HepG2 (cell line): ENCODE results near the gene OTOP3. TPM values are rescaled to one million over a fixed set of nuclear protein-coding genes. Genes with fewer than 3 reads are reported as not detected.

Source experiments
- ATAC-seq: fragments of 200-7000 bp; cut with Tn5 transposase; 3 replicates; pipeline ENCODE4 v1.9.1; 2020; ENCODE audit warnings: mild to moderate bottlenecking, moderate library complexity
- BruUV-seq: library from RNA; stranded (reverse); fragments of 400-500 nt; replicated peaks from 2 replicates; lab custom pipeline; 2021; lab: Mats Ljungman, UMichigan
- CTCF ChIA-PET: fragments of 300-600 bp; formaldehyde crosslinking; extraction: SDS; loops from one replicate; lab custom pipeline; 2021; ENCODE audit warnings: low total read pairs, inconsistent platforms, low intra/inter-chr PET ratio; lab: Yijun Ruan, JAX
- POLR2A ChIA-PET: fragments of 350-600 bp; sonication (Branson Sonifier 250); formaldehyde crosslinking; loops from one replicate; lab custom pipeline; 2020; ENCODE audit warnings: antibody characterized with exemption, inconsistent platforms; lab: Yijun Ruan, JAX
- DNase-seq: peaks from one replicate; pipeline ENCODE4 v3.0.0-alpha.2; 2015; ENCODE audit warnings: low spot score
- FAIRE-seq: peaks from 3 replicates; lab custom pipeline; 2011; peaks lifted over from hg19 to GRCh38; lab: Jason Lieb, UNC
- H2AFZ ChIP-seq: one replicate; pipeline ENCODE4 v1.6.1; 2011; ENCODE audit warnings: low read length, inconsistent platforms
- H3K27ac ChIP-seq: fragments of 300-600 bp; 3 replicates; pipeline ENCODE4 v1.8.0; 2011; ENCODE audit warnings: mixed run types, mild to moderate bottlenecking, mixed read lengths, low read length, inconsistent platforms; ENCODE audit not compliant: insufficient read depth; ENCODE audit errors: extremely low read length
- H3K27me3 ChIP-seq, 2 experiments: fragments of 200-600 bp in 1 of 2; 2 replicates in 1 of 2; 3 replicates in 1 of 2; pipeline versions ENCODE4 v1.6.0 to v1.8.0; 2011; ENCODE audit warnings: low read length in 2 of 2, mild to moderate bottlenecking in 2 of 2, moderate library complexity in 2 of 2, inconsistent platforms in 1 of 2; ENCODE audit not compliant: insufficient read depth in 2 of 2, control insufficient read depth in 1 of 2
- H3K36me3 ChIP-seq, 2 experiments: fragments of 200-600 bp in 1 of 2; replicated peaks in 1 of 2; 2 replicates in 1 of 2; 3 replicates in 1 of 2; pipeline versions ENCODE4 v1.5.1 to v1.8.0; 2011; ENCODE audit warnings: low read length in 2 of 2, inconsistent platforms in 1 of 2; ENCODE audit not compliant: insufficient read depth in 2 of 2, control insufficient read depth in 1 of 2
- H3K4me1 ChIP-seq: 2 replicates; pipeline ENCODE4 v1.5.1; 2012; ENCODE audit warnings: low read length, inconsistent platforms; ENCODE audit not compliant: insufficient read depth
- H3K4me2 ChIP-seq: 2 replicates; pipeline ENCODE4 v1.6.0; 2011; ENCODE audit warnings: low read depth, low read length, inconsistent platforms
- H3K4me3 ChIP-seq, 3 experiments: fragments of 200-600 bp in 1 of 3; sonication (generic), shearing (Covaris generic) in 1 of 3; replicated peaks in 1 of 3; 2 replicates each; pipeline ENCODE4 v1.5.1; 2011 to 2016; ENCODE audit warnings: low read length in 3 of 3, inconsistent platforms in 2 of 3, low read depth in 2 of 3, mild to moderate bottlenecking in 2 of 3, control low read depth in 1 of 3, mixed read lengths in 1 of 3; ENCODE audit not compliant: insufficient read depth in 1 of 3
- H3K79me2 ChIP-seq: one replicate; pipeline ENCODE4 v1.6.1; 2011; ENCODE audit warnings: low read length, inconsistent platforms; ENCODE audit not compliant: insufficient read depth
- H3K9ac ChIP-seq: 2 replicates; pipeline ENCODE4 v1.6.0; 2011; ENCODE audit warnings: mild to moderate bottlenecking, low read depth, low read length, inconsistent platforms; ENCODE audit not compliant: insufficient read depth
- H3K9me3 ChIP-seq: 2 replicates; pipeline ENCODE4 v1.5.1; 2012; ENCODE audit warnings: mild to moderate bottlenecking, low read length
- H4K20me1 ChIP-seq: 2 replicates; pipeline ENCODE4 v1.6.0; 2011; ENCODE audit warnings: inconsistent platforms, mild to moderate bottlenecking, low read length, moderate library complexity; ENCODE audit not compliant: insufficient read depth
- ERF ChIP-seq: IDR thresholded peaks from 2 replicates; pipeline ENCODE4 v1.6.1; 2018; ENCODE audit warnings: missing biosample characterization, missing genetic modification reagents
- EZH2 ChIP-seq: conservative IDR thresholded peaks from 2 replicates; pipeline ENCODE4 v1.6.1; 2012; ENCODE audit warnings: mild to moderate bottlenecking, low read depth, low read length, moderate library complexity
- SMYD3 ChIP-seq: sonication (generic); formaldehyde crosslinking; IDR thresholded peaks from 2 replicates; pipeline ENCODE4 v1.8.1; 2023; ENCODE audit warnings: mild to moderate bottlenecking, missing genetic modification reagents
- ZNF160 ChIP-seq: sonication (generic); formaldehyde crosslinking; IDR thresholded peaks from 2 replicates; pipeline ENCODE4 v1.8.0; 2022; ENCODE audit warnings: mild to moderate bottlenecking, inconsistent platforms, missing genetic modification reagents
- ZNF543 ChIP-seq: sonication (generic); formaldehyde crosslinking; IDR thresholded peaks from 2 replicates; pipeline ENCODE4 v1.4.0; 2020; ENCODE audit warnings: mild to moderate bottlenecking, missing genetic modification reagents
- ZNF567 ChIP-seq: sonication (generic); formaldehyde crosslinking; IDR thresholded peaks from 2 replicates; pipeline ENCODE4 v1.8.1; 2023; ENCODE audit warnings: mild to moderate bottlenecking, missing genetic modification reagents, borderline replicate concordance
- WGBS: methylation state at CpG from one replicate; pipeline ENCODE4 v1.1.6; 2017; ENCODE audit warnings: low lambda C conversion rate; 5-methylcytosine and 5-hydroxymethylcytosine counted together
- in situ Hi-C: cut with HindIII; loops from 2 replicates; pipeline ENCODE4 v1.10.0; 2017; ENCODE audit warnings: low pct_unique_long_range_greater_than_20kb; ENCODE audit not compliant: extremely low pct_ligation_motif_present
- intact Hi-C: fragments of 100-400 bp; cut with micrococcal nuclease; formaldehyde crosslinking; loops from one replicate; pipeline ENCODE4 v1.10.0; 2022; ENCODE audit not compliant: unreplicated experiment
- polyA plus RNA-seq, 8 experiments: library from polyadenylated mRNA; depleted of rRNA in 3 of 8; stranded (reverse) in 7 of 8; unstranded in 1 of 8; fragments of >200 nt; fragmentation: Illumina TruSeq in 4 of 8; extraction: Trizol in 4 of 8; gene quantifications; 2 replicates each; pipeline versions ENCODE4 v1.2.1 to v1.2.3, GENCODE V29; 2011 to 2016; ENCODE audit warnings: low read depth in 4 of 8, missing spikeins in 1 of 8, mixed read lengths in 1 of 8; ENCODE audit not compliant: insufficient read depth in 1 of 8
- total RNA-seq, 5 experiments: library from RNA; depleted of rRNA; stranded (reverse); fragments of >200 nt; fragmentation: Illumina TruSeq; extraction: Trizol; gene quantifications; 2 replicates each; pipeline ENCODE4 v1.2.3, GENCODE V29; 2016; ENCODE audit warnings: low read depth in 1 of 5
- TF ChIP-seq, protein P1 (sequence below): sonication (generic); formaldehyde crosslinking; IDR thresholded peaks from 2 replicates; pipeline ENCODE4 v1.5.0; 2020; ENCODE audit warnings: missing genetic modification reagents, mild to moderate bottlenecking, borderline replicate concordance
- TF ChIP-seq, protein P2 (sequence below): IDR thresholded peaks from 2 replicates; pipeline ENCODE4 v1.6.1; 2012; ENCODE audit warnings: low read depth, low read length, improper control_type of control experiment

The OTOP3 gene
- total and polyA plus RNA-seq, 2 of the 13 experiments (the other 11 are each of a cell fraction or from before 2014, with no cell fraction given), result not detected

GRCh38 chr17:74924250-74924948 lies 11.3 kb upstream of the OTOP3 start, which contains the start of gene OTOP2:
OTOP2 (plus strand) TSS chr17:74924273; CDS start chr17:74924633, 360 bp downstream.
- CTCF ChIA-PET, result interaction anchor here (0.6 to 3.4 kb wide), 3 partner anchors 33 to 97 kb away, joined by 3 to 32 read pairs (median 23); no protein-coding TSS in a partner anchor
- in situ Hi-C loops, result loop anchor here (5.0 kb wide), 1 partner anchor 33 kb away; no protein-coding TSS in a partner anchor
- H3K4me2 ChIP-seq, result peak within 1 kb of the TSS; percentile 74
- POLR2A ChIA-PET, result interaction anchor here (0.7 to 1.5 kb wide), 2 partner anchors 36 to 52 kb away, joined by 3 to 4 read pairs; partner anchors contain the start of gene FDXR
- BruUV-seq, result no TSS peak
- H3K4me3 ChIP-seq, result peak within 1 kb of the TSS; percentile 30 to 53 (median 35); a peak in 4 of 6 replicates
- H3K36me3 ChIP-seq, result no peaks in the 10 kb centered on the region
- FAIRE-seq (no peak), DNase-seq (no peak), ATAC-seq (no peak)
- H3K27ac ChIP-seq, result no peak within 1 kb of the TSS
- H3K79me2 ChIP-seq, result no peaks in the 10 kb centered on the region
- H3K9ac ChIP-seq, result no peak within 1 kb of the TSS
- H2AFZ ChIP-seq, result no peak within 1 kb of the TSS
- no peaks in the 10 kb centered on the region for H3K9me3 ChIP-seq
- peaks cover 23 to 82% of the 10 kb centered on the region in 2 experiments for H3K27me3 ChIP-seq
- 22% methylated on average over 29 of the region's 54 CpGs for WGBS
- H4K20me1 ChIP-seq, result no peaks in the 10 kb centered on the region
- peaks cover 16% of the 10 kb centered on the region; the same call in 1 of the 2 replicates for H3K4me1 ChIP-seq
- intact Hi-C loops, result no loop called here
- TF ChIP-seq, protein P1, sequence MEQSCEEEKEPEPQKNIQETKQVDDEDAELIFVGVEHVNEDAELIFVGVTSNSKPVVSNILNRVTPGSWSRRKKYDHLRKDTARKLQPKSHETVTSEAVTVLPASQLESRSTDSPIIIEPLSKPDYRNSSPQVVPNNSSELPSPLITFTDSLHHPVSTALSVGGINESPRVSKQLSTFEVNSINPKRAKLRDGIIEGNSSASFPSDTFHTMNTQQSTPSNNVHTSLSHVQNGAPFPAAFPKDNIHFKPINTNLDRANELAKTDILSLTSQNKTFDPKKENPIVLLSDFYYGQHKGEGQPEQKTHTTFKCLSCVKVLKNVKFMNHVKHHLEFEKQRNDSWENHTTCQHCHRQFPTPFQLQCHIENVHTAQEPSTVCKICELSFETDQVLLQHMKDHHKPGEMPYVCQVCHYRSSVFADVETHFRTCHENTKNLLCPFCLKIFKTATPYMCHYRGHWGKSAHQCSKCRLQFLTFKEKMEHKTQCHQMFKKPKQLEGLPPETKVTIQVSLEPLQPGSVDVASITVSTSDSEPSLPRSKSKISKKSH (CRISPR knock-in tag), result no peak
- TF ChIP-seq ERF, result no peak
- no peak for TF ChIP-seq ZNF160 (CRISPR knock-in tag)
- no peak for TF ChIP-seq ZNF567 (CRISPR knock-in tag)
- no peak for TF ChIP-seq SMYD3 (CRISPR knock-in tag)
- 0 out of 2 replicates have a peak, but pooled peaks have one; percentile 39 for TF ChIP-seq EZH2
- TF ChIP-seq, protein P2, sequence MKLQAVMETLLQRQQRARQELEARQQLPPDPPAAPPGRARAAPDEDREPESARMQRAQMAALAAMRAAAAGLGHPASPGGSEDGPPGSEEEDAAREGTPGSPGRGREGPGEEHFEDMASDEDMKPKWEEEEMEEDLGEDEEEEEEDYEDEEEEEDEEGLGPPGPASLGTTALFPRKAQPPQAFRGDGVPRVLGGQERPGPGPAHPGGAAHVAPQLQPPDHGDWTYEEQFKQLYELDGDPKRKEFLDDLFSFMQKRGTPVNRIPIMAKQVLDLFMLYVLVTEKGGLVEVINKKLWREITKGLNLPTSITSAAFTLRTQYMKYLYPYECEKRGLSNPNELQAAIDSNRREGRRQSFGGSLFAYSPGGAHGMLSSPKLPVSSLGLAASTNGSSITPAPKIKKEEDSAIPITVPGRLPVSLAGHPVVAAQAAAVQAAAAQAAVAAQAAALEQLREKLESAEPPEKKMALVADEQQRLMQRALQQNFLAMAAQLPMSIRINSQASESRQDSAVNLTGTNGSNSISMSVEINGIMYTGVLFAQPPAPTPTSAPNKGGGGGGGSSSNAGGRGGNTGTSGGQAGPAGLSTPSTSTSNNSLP, result no peak
- TF ChIP-seq ZNF543 (CRISPR knock-in tag), result no peak
